ENCODE measurements around the gene MDM1.

Gene MDM1

GRCh38 chr12:68356060-68356695 lies 24.0 kb upstream of the MDM1 start:
- DNase-seq = no peak

DNA sequence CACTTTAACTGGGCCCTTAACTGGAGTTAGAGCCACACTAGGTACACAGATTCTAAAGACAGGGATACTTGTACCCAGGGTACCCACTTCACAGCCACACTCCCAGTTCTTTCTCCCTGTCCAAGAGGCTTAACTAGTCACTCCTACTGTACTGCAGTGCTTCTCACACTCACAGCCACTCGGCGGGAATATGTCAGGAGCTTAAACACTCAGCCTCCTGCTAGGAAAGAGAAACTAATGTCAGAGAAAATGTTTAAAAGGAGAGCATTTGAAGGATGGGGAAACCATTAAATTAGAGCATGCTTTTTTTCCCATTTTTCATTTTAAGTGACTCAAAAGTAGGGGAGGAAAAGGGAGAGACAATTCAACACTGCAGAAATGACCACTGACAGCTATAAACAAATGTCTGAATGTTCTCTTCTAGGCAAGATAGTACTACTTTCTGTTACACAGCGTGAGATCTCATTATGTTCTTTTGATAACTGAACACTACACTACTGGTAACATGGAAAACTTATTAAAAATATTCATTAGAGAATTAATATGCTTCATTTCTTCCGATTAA lies 22.9 kb upstream of the MDM1 start:
- DNase-seq = no peak

DNA sequence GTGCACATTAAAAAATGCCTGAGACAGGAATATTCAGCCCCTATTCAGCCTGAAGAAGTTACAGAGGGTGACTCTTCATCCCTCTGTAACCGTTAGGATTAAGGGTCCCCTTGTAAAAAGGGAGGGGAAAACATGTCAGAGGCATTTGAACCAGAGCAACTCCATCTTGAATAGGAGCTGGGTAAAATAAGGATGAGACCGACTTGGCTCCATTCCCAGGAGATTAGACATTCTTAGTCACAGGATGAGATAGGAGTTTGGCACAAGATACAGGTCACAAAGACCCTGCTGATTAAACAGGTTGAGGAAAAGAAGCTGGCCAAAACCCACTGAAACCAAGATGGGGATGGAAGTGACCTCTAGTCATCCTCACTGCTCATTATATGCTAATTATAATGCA lies 19.9 kb upstream of the MDM1 start:
- no peak for DNase-seq

DNA sequence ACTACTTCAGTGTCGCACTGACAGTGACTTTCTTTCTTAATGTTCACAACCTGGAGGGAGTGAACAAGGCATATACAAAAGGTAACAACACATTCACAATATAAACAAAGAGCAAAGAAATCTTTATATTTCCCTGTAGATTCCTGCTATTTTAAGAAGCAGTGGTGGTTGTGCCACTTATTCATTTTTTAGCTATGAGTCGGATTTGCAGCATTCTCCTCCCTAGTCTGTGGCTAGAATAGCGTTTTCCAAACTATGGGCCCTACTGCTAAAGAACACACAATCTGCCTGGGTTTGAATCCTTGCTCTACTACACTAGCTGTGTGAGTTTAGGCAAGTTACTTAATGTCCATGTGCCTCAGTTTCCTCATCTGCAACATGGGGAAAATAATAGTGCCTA lies 18.6 kb upstream of the MDM1 start:
- no peak for DNase-seq

DNA sequence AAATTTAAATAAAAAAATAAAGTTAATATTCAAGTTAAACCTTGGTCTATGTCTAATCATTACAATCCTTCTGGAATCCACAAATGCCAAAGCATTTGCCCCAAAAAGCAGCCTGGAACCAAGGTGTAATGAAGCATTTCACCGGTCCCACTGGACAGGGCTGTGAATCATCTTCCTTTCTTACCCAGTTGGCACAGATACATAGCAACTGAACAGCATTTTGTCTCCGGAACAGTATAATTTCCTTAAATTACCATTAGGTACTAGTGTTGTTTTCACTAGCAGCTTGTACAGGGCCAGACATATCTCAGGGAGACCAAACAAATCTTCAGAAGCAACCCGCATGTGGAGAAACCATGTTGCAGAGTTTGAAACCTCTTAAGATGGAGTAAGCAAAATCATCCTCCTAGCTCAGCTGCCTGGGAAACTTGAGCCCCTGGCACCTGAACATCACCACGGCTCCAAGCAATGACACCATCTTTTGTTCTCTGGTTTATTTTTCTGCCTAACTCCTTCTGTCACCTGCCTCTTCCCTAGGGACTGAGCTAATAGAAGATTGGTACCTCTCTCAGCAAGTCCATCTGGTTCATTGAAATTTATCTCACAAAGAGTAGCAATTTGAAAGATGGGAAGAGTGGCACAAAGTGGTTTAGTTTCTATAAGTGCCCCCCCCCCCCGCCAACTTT lies 17.9 kb upstream of the MDM1 start:
- DNase-seq = no peak

DNA sequence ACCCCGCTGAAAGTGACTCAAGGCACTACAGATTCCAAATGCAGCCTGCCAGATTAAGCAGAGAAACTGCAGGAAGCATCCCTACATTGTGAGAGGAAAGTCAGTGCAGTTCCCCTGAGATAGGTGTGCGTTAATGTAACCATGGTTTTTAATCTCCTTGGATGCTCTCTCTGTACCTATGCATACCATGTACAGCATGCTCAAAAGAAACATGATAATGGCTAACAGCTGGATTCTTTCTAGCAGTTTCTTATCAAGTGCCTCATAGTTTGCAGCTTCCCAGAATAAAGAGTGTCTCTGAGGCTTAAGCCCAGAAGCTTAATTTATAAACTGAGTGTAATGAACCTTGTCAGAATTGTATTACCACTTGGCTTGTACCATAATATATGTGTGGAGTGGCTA lies 17.1 kb upstream of the MDM1 start:
- no peak for DNase-seq

- DNase-seq = no peak
Observed at GRCh38 chr12:68348419-68348818, 16.3 kb upstream of the MDM1 start.

DNA sequence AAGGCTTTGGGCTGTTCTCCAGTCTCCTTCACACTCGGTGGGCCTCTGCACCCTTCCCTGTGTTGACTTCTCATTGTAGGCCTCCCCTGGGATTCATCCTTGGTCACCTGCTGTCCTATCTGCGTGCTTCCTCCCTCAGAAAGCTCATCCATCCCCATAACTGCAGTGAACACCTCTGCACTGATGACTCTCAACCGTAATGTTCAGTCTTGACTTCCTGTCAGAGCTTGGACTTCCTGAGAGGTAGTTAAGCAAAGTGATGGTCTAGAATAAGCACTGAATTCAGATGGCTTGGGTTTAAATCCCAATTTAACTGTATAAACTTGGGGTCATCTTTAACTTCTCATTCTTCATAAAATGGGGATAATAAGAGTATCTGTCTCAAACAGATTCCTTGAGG lies 13.6 kb upstream of the MDM1 start:
- DNase-seq = no peak

DNA sequence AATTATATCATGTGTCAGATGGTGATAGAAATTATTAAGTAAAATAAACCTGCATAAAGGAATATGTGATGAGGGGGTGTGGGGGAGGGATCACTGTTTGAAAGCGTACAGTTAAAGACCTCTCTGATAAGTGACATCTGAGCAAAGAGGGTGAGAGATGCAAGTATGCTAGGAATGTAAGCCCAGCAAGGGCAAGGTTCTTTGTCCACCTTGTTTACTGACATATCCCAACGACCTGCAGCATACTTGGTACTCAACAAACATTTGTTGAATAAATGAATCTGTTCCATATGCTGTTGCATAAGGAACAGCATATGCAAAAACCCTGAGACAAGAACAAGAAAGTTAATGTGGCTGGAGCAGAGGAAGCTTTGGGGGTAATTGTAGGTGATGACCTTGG lies 12.0 kb upstream of the MDM1 start:
- DNase-seq = no peak

GRCh38 chr12:68342966-68343365 lies 10.8 kb upstream of the MDM1 start:
- no peak for DNase-seq

DNA sequence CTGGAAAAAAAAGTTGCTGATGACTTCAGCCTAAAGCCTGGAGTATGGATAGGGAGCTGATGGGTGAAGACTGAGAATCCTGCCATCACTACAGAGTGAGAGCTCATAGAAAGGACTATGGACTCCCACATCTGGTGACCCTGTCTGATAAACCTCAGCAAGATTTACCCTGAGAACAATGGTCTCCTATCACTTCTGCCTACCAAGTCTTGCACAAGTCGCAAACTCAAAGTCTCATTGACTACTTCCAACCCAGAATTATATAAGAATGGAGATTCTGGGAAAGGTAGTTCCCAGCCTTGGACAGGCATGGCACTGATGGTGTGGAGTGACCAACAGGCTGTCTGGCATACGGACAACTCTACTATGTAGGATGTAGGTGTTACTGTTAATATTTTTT lies 9.7 kb upstream of the MDM1 start:
- DNase-seq = no peak

- DNase-seq = no peak
Observed at GRCh38 chr12:68340404-68341270, 8.5 kb upstream of the MDM1 start.

DNA sequence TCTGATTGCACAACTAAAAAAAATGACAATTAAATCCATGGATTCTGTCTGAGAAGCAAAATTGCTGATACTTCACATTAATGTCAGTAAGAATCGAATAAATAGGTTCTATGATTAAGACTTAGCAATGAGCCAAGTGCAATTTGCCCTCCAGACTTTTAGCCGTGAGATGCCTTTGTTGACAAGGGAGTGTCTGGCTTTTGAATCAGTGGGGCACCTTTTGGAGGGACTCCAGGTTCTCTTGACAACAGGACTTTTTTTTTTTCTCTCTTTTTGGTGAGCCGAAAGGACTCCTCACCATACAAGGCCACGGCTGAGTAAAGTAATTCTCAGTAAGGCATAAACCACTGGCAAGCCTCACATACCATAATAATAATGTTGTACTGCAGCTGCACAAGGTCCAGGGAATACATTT lies 4.7 kb upstream of the MDM1 start:
- DNase-seq = no peak

- DNase-seq = no peak
Observed at GRCh38 chr12:68335462-68335861, 3.3 kb upstream of the MDM1 start.

DNA sequence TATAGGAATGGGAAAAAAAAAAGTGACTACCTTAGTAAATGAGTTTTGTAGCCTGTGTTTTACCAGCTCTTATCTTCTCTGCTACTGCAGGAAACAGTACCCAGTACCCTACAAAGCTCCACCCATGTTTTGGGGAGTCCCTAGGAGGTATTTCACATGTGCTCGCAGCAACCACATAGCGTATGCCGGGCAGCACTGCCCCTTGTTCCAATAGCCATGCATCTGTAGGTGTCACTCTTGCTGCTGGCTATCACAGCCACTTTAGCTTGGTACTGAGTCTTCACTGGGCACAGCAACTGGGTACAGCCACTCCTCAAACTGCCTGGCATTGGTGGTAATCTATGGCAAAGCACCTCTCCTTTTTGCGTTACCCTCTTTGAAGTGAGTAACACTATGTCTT lies 2.0 kb upstream of the MDM1 start:
- no peak for DNase-seq

DNA sequence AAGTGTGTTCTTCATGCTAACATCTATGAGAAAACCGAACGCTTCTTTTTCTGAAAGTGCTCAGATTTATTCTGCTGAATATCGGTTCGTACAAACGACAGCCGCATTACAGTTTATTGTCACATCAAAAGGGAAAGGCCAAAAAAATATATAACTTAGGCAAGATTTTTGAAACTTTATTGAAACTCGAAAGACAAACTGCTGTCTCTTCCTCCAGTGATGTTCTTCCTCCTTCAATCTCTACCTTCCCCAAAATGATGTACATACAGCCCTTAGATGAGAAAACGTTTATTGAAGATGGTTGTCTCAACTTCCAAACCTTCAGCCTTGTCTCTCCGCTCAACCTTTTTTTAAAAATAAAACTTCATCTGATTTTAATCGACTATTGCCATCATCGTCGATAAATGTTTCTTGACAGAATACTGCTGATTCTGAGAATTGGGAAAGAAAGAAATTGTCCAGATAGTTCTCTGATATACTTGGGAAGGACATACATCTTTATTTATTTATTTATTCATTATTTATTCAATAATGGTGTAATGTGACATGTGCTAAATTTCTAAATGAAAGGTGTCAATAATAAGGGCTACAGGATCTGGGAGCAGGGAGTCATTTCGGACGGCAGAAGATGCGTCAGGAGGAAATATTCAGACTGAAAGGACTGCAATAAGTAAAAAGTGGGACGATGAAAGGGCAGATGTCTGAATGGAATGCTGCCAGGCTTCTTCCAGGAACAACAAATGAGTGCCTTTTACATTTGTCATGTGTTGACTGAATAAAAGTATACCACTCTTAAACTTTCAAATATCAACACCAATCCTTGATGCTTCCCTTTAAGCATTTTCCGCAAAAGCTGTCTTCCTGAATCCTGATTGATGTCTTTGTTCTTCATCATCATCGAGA lies 817 bp upstream of the MDM1 start:
- DNase-seq = no peak

DNA sequence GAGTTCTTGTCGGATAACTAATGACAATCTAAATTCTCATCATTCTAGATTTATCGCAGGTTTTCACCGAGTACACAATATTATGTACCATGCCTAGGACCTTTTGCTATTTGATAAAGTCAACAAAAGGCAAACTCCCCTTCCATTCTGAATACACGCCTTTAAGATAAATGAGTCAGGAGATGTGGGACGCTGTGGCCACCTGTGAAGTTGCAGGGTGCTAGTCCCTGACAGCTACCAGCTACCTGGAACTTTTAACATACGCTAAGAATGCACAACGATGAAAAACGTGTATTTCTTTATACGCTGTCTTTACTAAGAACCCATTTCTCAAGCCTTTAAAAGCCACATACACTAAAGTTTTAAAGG lies 678 bp downstream of the MDM1 start:
- DNase-seq = no peak

DNA sequence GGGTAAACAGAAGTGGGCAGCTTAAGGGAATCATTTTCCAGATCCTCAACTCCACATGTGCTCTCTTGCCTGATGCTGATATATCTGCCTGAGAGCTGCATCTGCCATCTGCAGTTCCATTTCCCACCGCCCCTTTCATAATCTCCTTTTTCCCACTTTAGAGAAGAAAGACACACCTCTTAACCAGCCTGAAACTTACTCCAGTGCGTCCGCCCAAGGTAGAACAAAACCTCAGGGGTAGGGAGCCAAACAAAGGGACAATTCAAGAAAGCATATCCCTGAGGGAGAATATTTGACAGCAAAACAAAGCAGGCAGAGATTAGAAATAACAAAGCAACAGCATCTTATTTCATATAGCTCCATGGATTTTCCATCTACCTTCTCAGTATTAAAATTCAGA lies 4.3 kb downstream of the MDM1 start:
- no peak for DNase-seq

DNA sequence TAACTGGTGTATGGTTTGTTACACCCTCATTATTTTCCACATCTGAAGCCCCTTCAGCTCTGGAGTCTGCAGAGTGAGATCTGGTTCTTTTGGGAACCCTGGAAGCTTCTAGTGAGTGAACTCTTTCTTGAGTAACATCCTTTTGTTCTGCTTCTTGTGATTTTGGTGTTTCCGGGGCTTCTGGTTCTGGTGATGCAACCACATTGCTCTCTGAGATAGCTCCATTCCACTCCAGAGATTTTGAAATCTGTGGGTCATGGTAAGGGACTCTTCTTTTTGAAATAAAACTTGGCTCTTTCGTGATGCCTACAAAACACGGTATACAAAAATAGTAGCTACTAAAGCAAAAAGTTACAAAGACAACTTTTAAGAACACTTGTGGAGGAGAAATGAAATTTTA lies 5.4 kb downstream of the MDM1 start:
- DNase-seq = no peak

- DNase-seq = no peak
Observed at GRCh38 chr12:68325966-68326365, 6.2 kb downstream of the MDM1 start.

DNA sequence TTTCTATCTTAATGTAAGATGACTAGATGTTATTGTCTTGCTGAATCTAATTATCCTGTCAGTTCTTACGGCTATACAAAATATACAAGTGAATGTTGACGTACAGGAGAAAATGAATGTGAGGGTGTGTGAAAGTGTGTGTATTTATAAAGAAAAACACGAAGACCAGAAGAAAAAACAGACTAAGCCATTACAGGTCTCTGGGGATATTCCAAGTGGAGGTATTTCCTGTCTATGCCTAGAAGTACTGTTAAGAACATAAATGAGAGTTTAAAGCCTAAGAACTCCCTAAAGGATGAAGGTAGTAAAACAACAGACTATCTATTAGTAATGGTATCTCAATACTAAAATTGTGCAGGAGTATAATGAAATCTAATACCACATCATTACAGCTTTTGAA lies 7.6 kb downstream of the MDM1 start:
- no peak for DNase-seq

DNA sequence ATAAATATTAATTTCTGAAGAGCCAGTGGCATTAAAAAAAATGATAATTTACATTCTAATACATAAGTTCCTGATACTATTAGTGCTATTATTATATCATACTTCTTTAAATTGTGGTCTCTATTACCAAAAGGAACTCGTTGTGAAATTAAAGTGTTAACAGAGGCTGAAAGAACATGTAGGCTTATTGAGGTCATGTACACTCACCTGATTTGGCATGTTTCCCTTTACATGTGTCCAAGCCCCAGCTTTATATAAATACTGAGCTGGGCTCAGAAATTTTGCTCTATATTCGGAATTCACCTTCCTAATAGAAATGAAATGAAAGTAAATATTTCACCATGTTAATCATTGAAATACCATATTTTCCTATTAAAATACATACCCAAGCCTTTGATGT lies 11.0 kb downstream of the MDM1 start:
- no peak for DNase-seq

Data from activated gamma-delta T cell (primary cell).